BE2C (cell line): ENCODE results near the gene ABCA7.

ENCODE experiments used
- DNase-seq: peaks from one replicate; pipeline ENCODE4 v3.0.0-alpha.2; 2020
- H3K27me3 ChIP-seq: fragments of 250-450 bp; sonication (Bioruptor Pico); 2 replicates; pipeline ENCODE4 v1.5.1; 2020; ENCODE audit warnings: mild to moderate bottlenecking
- H3K36me3 ChIP-seq: fragments of 250-450 bp; sonication (Bioruptor Pico); 2 replicates; pipeline ENCODE4 v1.5.1; 2020; ENCODE audit warnings: mild to moderate bottlenecking
- H3K4me1 ChIP-seq: fragments of 250-450 bp; sonication (Bioruptor Pico); 2 replicates; pipeline ENCODE4 v1.5.1; 2020
- H3K4me3 ChIP-seq: 2 replicates; pipeline ENCODE4 v1.5.1; 2011; ENCODE audit warnings: low read depth, low read length
- H3K9me3 ChIP-seq: fragments of 250-450 bp; sonication (Bioruptor Pico); 2 replicates; pipeline ENCODE4 v1.5.1; 2020
- CTCF ChIP-seq: IDR thresholded peaks from 2 replicates; pipeline ENCODE4 v1.5.1; 2012; ENCODE audit warnings: mild to moderate bottlenecking, low read depth, low read length

The ABCA7 gene

GRCh38 chr19:1106841-1107660, 67.1 kb downstream of the ABCA7 start:
- Histone ChIP-seq H3K9me3 (no peaks in the 10 kb centered on the region), H3K36me3 (peaks cover 29% of the 10 kb centered on the region), H3K4me1 (0 out of 2 replicates have a peak, but pooled peaks cover 2% of the 10 kb centered on the region), H3K27me3 (no peaks in the 10 kb centered on the region), H3K4me3 (no peak overlapping the region)
- DNase-seq: no peak
- no peak for TF ChIP-seq CTCF

GRCh38 chr19:1107661-1108261, 67.9 kb downstream of the ABCA7 start:
- no peaks in the 10 kb centered on the region for H3K9me3 ChIP-seq
- no peak for DNase-seq
- peaks cover 6% of the 10 kb centered on the region for H3K4me1 ChIP-seq
- no peak for TF ChIP-seq CTCF
- H3K27me3 ChIP-seq: no peaks in the 10 kb centered on the region
- H3K4me3 ChIP-seq: no peak overlapping the region
- H3K36me3 ChIP-seq: peaks cover 33% of the 10 kb centered on the region

- H3K4me1 ChIP-seq: peaks cover 9% of the 10 kb centered on the region
- no peak for TF ChIP-seq CTCF
- DNase-seq: no peak
- H3K27me3 ChIP-seq: no peaks in the 10 kb centered on the region
- H3K36me3 ChIP-seq: peaks cover 33% of the 10 kb centered on the region
- H3K4me3 ChIP-seq: no peak overlapping the region
- no peaks in the 10 kb centered on the region for H3K9me3 ChIP-seq
Observed at GRCh38 chr19:1108291-1109031, 68.6 kb downstream of the ABCA7 start.

- peaks cover 35% of the 10 kb centered on the region for H3K36me3 ChIP-seq
- no peak for TF ChIP-seq CTCF
- no peak for DNase-seq
- H3K4me1 ChIP-seq: peaks cover 11% of the 10 kb centered on the region
- H3K27me3 ChIP-seq: no peaks in the 10 kb centered on the region
- no peaks in the 10 kb centered on the region for H3K9me3 ChIP-seq
- no peak overlapping the region for H3K4me3 ChIP-seq
Observed at GRCh38 chr19:1109032-1109551, 69.2 kb downstream of the ABCA7 start.

GRCh38 chr19:1109697-1110671, 70.1 kb downstream of the ABCA7 start:
- Histone ChIP-seq H3K9me3 (no peaks in the 10 kb centered on the region), H3K4me1 (peaks cover 11% of the 10 kb centered on the region), H3K36me3 (peaks cover 37% of the 10 kb centered on the region), H3K4me3 (no peak overlapping the region), H3K27me3 (no peaks in the 10 kb centered on the region)
- no peak for TF ChIP-seq CTCF
- no peak for DNase-seq
